Lower leg skin (tissue), 4 donors: Measurements from ENCODE around the gene PTH2. TPM values are rescaled to one million over a fixed set of nuclear protein-coding genes. Genes with fewer than 3 reads are reported as not detected.

Experiments used
- DNase-seq, 2 donors: peaks; one replicate each; pipeline ENCODE4 v3.0.0-alpha.2; 2019; ENCODE audit warnings: low spot score in 2 of 2
- H3K4me3 ChIP-seq: fragments of 200-600 bp; sonication (generic); 2 replicates; pipeline ENCODE4 v1.5.1; 2017; ENCODE audit warnings: mild to moderate bottlenecking, low read depth; ENCODE audit not compliant: poor library complexity, severe bottlenecking
- CTCF ChIP-seq, 3 donors: fragments of 450-650 bp; IDR thresholded peaks; one replicate each; pipeline ENCODE4 v1.5.1; 2016; ENCODE audit warnings: antibody characterized with exemption in 3 of 3, mild to moderate bottlenecking in 3 of 3, moderate library complexity in 2 of 3
- POLR2A ChIP-seq, 2 donors: fragments of 450-650 bp; IDR thresholded peaks; one replicate each; pipeline ENCODE4 v1.6.1; 2016 to 2017; ENCODE audit warnings: antibody characterized with exemption in 2 of 2, mild to moderate bottlenecking in 1 of 2, moderate library complexity in 1 of 2
- WGBS, 2 donors: methylation state at CpG; one replicate each; pipeline ENCODE4 v1.1.5; 2018; 5-methylcytosine and 5-hydroxymethylcytosine counted together
- intact Hi-C: fragments of 100-400 bp; cut with DNase I; formaldehyde crosslinking; loops from one replicate; pipeline ENCODE4 v1.15.0; 2023; ENCODE audit warnings: low total_unique reads
- total RNA-seq, 4 donors: library from RNA; depleted of rRNA; stranded (reverse); fragments of >200 nt; gene quantifications; one replicate each; pipeline ENCODE4 v1.1.0, GENCODE V29; 2016

The PTH2 gene
- total RNA-seq, 4 donors from 2014 or later: not detected

GRCh38 chr19:49400029-49400428, 23.2 kb downstream of the PTH2 start:
- no peak for DNase-seq
- no peak for TF ChIP-seq POLR2A (IDR thresholded peaks at IDR 0.05)
- no peak overlapping the region for H3K4me3 ChIP-seq
- WGBS, 2 donors: 78 to 80% methylated on average over 6 of the region's 6 CpGs
- intact Hi-C loops: no loop called here

- TF ChIP-seq POLR2A (IDR thresholded peaks at IDR 0.05) (no peak), CTCF (IDR thresholded peaks at IDR 0.05) (no peak)
- intact Hi-C loops: no loop called here
- DNase-seq: no peak
- no peak overlapping the region for H3K4me3 ChIP-seq
- 83 to 91% methylated on average over 6 of the region's 6 CpGs for WGBS, 2 donors
Observed at GRCh38 chr19:49398931-49399330, 24.3 kb downstream of the PTH2 start.

GRCh38 chr19:49398001-49398615, 25.1 kb downstream of the PTH2 start:
- TF ChIP-seq POLR2A (IDR thresholded peaks at IDR 0.05): no peak
- TF ChIP-seq CTCF (IDR thresholded peaks at IDR 0.05): no peak
- no peak for DNase-seq
- WGBS, 2 donors: 53 to 70% methylated on average over 8 to 11 of the region's 11 CpGs
- no peak overlapping the region for H3K4me3 ChIP-seq
- intact Hi-C loops: no loop called here

- TF ChIP-seq CTCF (IDR thresholded peaks at IDR 0.05): no peak
- TF ChIP-seq POLR2A (IDR thresholded peaks at IDR 0.05): no peak
Observed at GRCh38 chr19:49396738-49397505, 26.3 kb downstream of the PTH2 start.

GRCh38 chr19:49395581-49396407, 27.4 kb downstream of the PTH2 start:
- intact Hi-C loops: no loop called here
- no peak for TF ChIP-seq POLR2A (IDR thresholded peaks at IDR 0.05)
- no peak for TF ChIP-seq CTCF (IDR thresholded peaks at IDR 0.05)
- no peak overlapping the region for H3K4me3 ChIP-seq
- no peak for DNase-seq
- WGBS, 2 donors: 72 to 82% methylated on average over 15 of the region's 15 CpGs

More at GRCh38 chr19:49396738-49397505, 26.3 kb downstream of the PTH2 start:
- 83 to 89% methylated on average over 8 of the region's 8 CpGs for WGBS, 2 donors
- intact Hi-C loops: no loop called here
- no peak for DNase-seq
- no peak overlapping the region for H3K4me3 ChIP-seq

GRCh38 chr19:49393881-49394280, 29.4 kb downstream of the PTH2 start:
- 69 to 70% methylated on average over 5 of the region's 5 CpGs for WGBS, 2 donors
- no peak for DNase-seq
- intact Hi-C loops: loop anchor here (5.0 kb wide), 1 partner anchor 43 kb away; no protein-coding TSS in a partner anchor
- TF ChIP-seq POLR2A (IDR thresholded peaks at IDR 0.05): no peak
- TF ChIP-seq CTCF (IDR thresholded peaks at IDR 0.05): no peak
- no peak overlapping the region for H3K4me3 ChIP-seq
